Measurements from ENCODE around the gene HP. TPM values are rescaled to one million over a fixed set of nuclear protein-coding genes. Genes with fewer than 3 reads are reported as not detected.
A peak's percentile ranks its signal among the peaks of the same experiment; 100 is the strongest.

HP gene
- total RNA-seq, 2 experiments from 2014 or later: not detected

- H3K27me3 Mint-ChIP-seq: no peaks in the 10 kb centered on the region
- peak; percentile 11 for ATAC-seq
- no peaks in the 10 kb centered on the region for H3K9me3 Mint-ChIP-seq
- H3K4me3 Mint-ChIP-seq: peak overlapping the region; percentile 100
- peak; percentile 77 for DNase-seq
- peaks cover 43% of the 10 kb centered on the region for H3K4me1 Mint-ChIP-seq (ENCODE audit: low read depth)
- H3K27ac Mint-ChIP-seq: peak overlapping the region; percentile 99
- H3K36me3 Mint-ChIP-seq (ENCODE audit: low read depth): peaks cover 40% of the 10 kb centered on the region
- POLR2A ChIA-PET: interaction anchor here (0.6 to 2.2 kb wide), 8 partner anchors 10 to 311 kb away, joined by 3 to 11 read pairs (median 3); no protein-coding TSS in a partner anchor
- CTCF ChIA-PET: interaction anchor here (0.9 to 2.0 kb wide), 4 partner anchors 9 to 30 kb away, joined by 3 to 7 read pairs (median 4); no protein-coding TSS in a partner anchor
- intact Hi-C loops (cut with micrococcal nuclease): no loop called here
- no peak for TF ChIP-seq CTCF (IDR thresholded peaks at IDR 0.05)
Measured at GRCh38 chr16:72094266-72094610, 39.9 kb downstream of the HP start.

- H3K27me3 Mint-ChIP-seq: no peaks in the 10 kb centered on the region
- no peak overlapping the region for H3K27ac Mint-ChIP-seq
- peaks cover 58% of the 10 kb centered on the region for H3K36me3 Mint-ChIP-seq (ENCODE audit: low read depth)
- no peaks in the 10 kb centered on the region for H3K9me3 Mint-ChIP-seq
- ATAC-seq (no peak), DNase-seq (no peak)
- intact Hi-C loops (cut with micrococcal nuclease): no loop called here
- CTCF ChIA-PET: interaction anchor here (0.8 to 2.6 kb wide), 3 partner anchors 9 to 32 kb away, joined by 3 to 10 read pairs (median 4); no protein-coding TSS in a partner anchor
- POLR2A ChIA-PET: interaction anchor here (1.6 kb wide), 1 partner anchor 9 kb away, joined by 6 read pairs; no protein-coding TSS in a partner anchor
- H3K4me3 Mint-ChIP-seq: no peak overlapping the region
- peaks cover 21% of the 10 kb centered on the region for H3K4me1 Mint-ChIP-seq (ENCODE audit: low read depth)
- TF ChIP-seq CTCF (IDR thresholded peaks at IDR 0.05): no peak
Measured at GRCh38 chr16:72098936-72099335, 44.6 kb downstream of the HP start.

- H3K36me3 Mint-ChIP-seq (ENCODE audit: low read depth): peaks cover 58% of the 10 kb centered on the region
- intact Hi-C loops (cut with micrococcal nuclease): no loop called here
- no peak overlapping the region for H3K4me3 Mint-ChIP-seq
- no peaks in the 10 kb centered on the region for H3K27me3 Mint-ChIP-seq
- no peaks in the 10 kb centered on the region for H3K9me3 Mint-ChIP-seq
- TF ChIP-seq CTCF (IDR thresholded peaks at IDR 0.05): peak; percentile 60
- H3K27ac Mint-ChIP-seq: no peak overlapping the region
- H3K4me1 Mint-ChIP-seq (ENCODE audit: low read depth): peaks cover 21% of the 10 kb centered on the region
- ATAC-seq (peak; percentile 97), DNase-seq (peak; percentile 72)
- ChIA-PET CTCF (interaction anchor here (0.8 to 2.6 kb wide), 7 partner anchors 9 to 138 kb away, joined by 3 to 10 read pairs (median 3); no protein-coding TSS in a partner anchor), POLR2A (interaction anchor here (1.6 kb wide), 1 partner anchor 10 kb away, joined by 6 read pairs; no protein-coding TSS in a partner anchor)
Measured at GRCh38 chr16:72099377-72099818, 45.1 kb downstream of the HP start.

- ChIA-PET POLR2A (interaction anchor here (1.8 kb wide), 1 partner anchor 8 kb away, joined by 5 read pairs; no protein-coding TSS in a partner anchor), CTCF (no interaction called here)
- Mint-ChIP-seq H3K36me3 (ENCODE audit: low read depth) (peaks cover 67% of the 10 kb centered on the region), H3K4me1 (ENCODE audit: low read depth) (peaks cover 6% of the 10 kb centered on the region), H3K27ac (no peak overlapping the region), H3K9me3 (no peaks in the 10 kb centered on the region), H3K27me3 (no peaks in the 10 kb centered on the region), H3K4me3 (no peak overlapping the region)
- no peak for TF ChIP-seq CTCF (IDR thresholded peaks at IDR 0.05)
- no peak for ATAC-seq
- intact Hi-C loops (cut with micrococcal nuclease): loop anchor here (5.0 kb wide), 1 partner anchor 34 kb away; no protein-coding TSS in a partner anchor
- DNase-seq: no peak
Measured at GRCh38 chr16:72101195-72101594, 46.9 kb downstream of the HP start.

- Mint-ChIP-seq H3K27ac (no peak overlapping the region), H3K27me3 (no peaks in the 10 kb centered on the region), H3K36me3 (ENCODE audit: low read depth) (peaks cover 61% of the 10 kb centered on the region), H3K4me3 (no peak overlapping the region), H3K4me1 (ENCODE audit: low read depth) (no peaks in the 10 kb centered on the region), H3K9me3 (no peaks in the 10 kb centered on the region)
- POLR2A ChIA-PET: interaction anchor here (1.7 kb wide), 1 partner anchor 10 kb away, joined by 6 read pairs; no protein-coding TSS in a partner anchor
- CTCF ChIA-PET: interaction anchor here (0.7 kb wide), 1 partner anchor 13 kb away, joined by 3 read pairs; no protein-coding TSS in a partner anchor
- DNase-seq (no peak), ATAC-seq (no peak)
- intact Hi-C loops (cut with micrococcal nuclease): loop anchor here (5.0 kb wide), 1 partner anchor 38 kb away; no protein-coding TSS in a partner anchor
- TF ChIP-seq CTCF (IDR thresholded peaks at IDR 0.05): no peak
Measured at GRCh38 chr16:72104905-72105304, 50.6 kb downstream of the HP start.
